ENCODE results near the gene ARHGAP44.

ARHGAP44 gene

DNA sequence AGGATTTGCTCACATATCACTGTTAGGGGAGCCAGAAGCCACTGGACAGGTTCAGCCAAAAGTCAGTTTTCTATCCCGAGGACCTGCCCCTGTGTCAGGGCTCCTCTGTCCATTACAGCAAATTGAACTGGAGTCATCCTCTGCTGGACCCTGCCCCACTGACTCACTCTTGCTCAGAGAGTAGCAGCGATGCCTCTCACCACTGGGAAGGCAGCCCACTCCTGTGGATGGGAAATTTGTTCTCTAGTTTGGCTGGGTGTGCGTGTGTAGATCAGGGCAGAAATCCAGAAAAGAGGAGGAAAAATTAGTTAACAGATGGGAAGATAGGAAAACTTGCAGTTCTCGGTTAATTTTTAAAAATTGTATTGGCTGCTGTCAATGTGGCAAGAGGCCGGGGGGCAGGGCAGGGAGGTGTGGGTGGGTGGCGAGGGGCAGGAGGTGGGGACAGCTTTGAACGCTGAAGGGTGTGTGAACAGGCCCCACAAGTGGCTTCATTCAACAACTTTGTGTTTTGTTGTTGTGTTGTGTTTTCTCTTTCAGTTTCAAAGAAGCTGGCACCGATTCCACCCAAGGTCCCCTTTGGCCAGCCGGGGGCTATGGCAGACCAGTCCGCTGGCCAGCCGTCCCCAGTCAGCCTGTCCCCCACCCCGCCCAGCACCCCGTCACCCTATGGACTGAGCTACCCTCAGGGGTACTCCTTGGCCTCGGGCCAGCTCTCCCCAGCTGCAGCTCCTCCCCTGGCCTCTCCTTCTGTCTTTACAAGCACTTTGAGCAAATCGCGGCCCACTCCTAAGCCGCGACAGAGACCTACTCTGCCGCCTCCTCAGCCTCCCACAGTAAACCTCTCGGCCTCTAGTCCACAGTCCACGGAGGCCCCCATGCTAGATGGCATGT, 194.9 kb downstream of the ARHGAP44 start:
- H3K4me1 ChIP-seq (ENCODE audit: insufficient read depth, low read length), result peaks cover 4% of the 10 kb centered on the region
- no peak overlapping the region for H3K4me3 ChIP-seq (ENCODE audit: low read length)
- no peaks in the 10 kb centered on the region for H3K36me3 ChIP-seq (ENCODE audit: insufficient read depth, low read length)
- no peak overlapping the region for H2AFZ ChIP-seq (ENCODE audit: low read depth, low read length)
- no peaks in the 10 kb centered on the region for H3K9me3 ChIP-seq (ENCODE audit: low read length)
- no peaks in the 10 kb centered on the region for H3K27me3 ChIP-seq (ENCODE audit: insufficient read depth, low read length)

DNA sequence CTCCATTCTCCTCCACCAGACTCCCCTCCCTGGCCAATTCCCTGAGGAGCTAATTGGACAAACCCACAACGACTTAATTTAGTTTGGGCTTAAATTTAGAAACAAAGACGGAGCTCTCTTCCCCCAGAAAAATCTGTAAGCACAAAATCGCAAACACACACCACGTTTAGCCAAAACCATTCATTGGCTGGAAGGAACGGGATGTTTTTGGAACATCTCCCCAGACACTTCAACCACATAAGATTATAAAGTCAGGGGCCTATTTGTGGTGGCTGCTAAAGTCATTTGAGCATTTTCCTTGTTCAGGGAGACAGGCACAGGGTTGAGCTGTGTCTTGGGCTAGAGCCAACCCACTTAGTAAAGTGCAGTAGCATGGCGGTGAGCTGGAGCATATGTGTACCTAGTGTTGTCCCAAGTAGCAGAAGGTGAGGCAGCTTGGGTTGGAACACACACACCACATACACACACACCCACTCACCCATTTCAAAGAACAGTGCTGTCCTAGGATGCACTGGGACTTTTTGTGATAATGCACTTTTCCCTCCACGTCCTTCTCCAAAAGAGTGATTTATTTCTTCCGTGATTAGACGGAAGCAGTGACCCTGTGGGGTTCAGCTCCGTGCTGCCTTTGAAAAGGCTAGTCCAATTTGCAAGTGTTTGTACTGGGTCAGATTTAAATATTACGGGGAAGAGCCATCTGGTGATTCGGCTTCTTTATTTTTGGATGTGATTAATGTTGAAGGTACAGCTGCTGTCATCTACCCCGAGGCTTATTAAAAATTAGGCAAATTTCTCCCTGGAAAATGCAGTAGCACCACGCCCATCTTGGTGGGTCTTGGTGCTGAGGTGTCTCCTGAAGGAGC, 196.4 kb downstream of the ARHGAP44 start:
- H3K27me3 ChIP-seq (ENCODE audit: insufficient read depth, low read length), result no peaks in the 10 kb centered on the region
- no peak overlapping the region for H2AFZ ChIP-seq (ENCODE audit: low read depth, low read length)
- H3K4me3 ChIP-seq (ENCODE audit: low read length), result no peak overlapping the region
- peaks cover 8% of the 10 kb centered on the region for H3K36me3 ChIP-seq (ENCODE audit: insufficient read depth, low read length)
- H3K9me3 ChIP-seq (ENCODE audit: low read length), result no peaks in the 10 kb centered on the region
- peaks cover 4% of the 10 kb centered on the region for H3K4me1 ChIP-seq (ENCODE audit: insufficient read depth, low read length)

DNA sequence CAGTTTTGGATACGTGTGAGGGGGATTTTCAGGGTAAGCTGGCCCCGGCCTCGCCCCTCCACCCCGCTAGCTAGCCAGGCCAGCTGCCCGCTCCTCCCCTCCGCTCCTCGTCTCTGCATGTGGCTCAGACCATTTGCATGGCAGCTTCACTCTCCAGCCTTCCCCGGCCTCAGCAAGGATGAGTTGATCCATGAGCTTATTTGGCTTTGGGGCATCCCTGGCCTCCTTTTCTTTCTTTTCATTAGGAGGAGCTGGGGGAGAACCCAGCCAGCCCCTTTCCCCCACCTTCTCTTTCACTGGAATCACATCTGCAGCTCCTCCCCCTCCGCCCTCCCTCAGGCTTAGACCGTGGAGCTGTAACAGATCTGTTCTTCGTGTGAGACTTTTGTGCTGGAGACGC, 197.8 kb downstream of the ARHGAP44 start:
- Histone ChIP-seq H3K27me3 (ENCODE audit: insufficient read depth, low read length) (no peaks in the 10 kb centered on the region), H3K4me1 (ENCODE audit: insufficient read depth, low read length) (peaks cover 4% of the 10 kb centered on the region), H3K9me3 (ENCODE audit: low read length) (no peaks in the 10 kb centered on the region), H2AFZ (ENCODE audit: low read depth, low read length) (no peak overlapping the region), H3K36me3 (ENCODE audit: insufficient read depth, low read length) (peaks cover 21% of the 10 kb centered on the region), H3K4me3 (ENCODE audit: low read length) (no peak overlapping the region)

- Histone ChIP-seq H3K4me1 (ENCODE audit: insufficient read depth, low read length) (peaks cover 4% of the 10 kb centered on the region), H3K27me3 (ENCODE audit: insufficient read depth, low read length) (no peaks in the 10 kb centered on the region), H2AFZ (ENCODE audit: low read depth, low read length) (no peak overlapping the region), H3K4me3 (ENCODE audit: low read length) (no peak overlapping the region), H3K36me3 (ENCODE audit: insufficient read depth, low read length) (peaks cover 51% of the 10 kb centered on the region), H3K9me3 (ENCODE audit: low read length) (no peaks in the 10 kb centered on the region)
Observed at GRCh38 chr17:12990041-12990808, 200.9 kb downstream of the ARHGAP44 start.

- peaks cover 58% of the 10 kb centered on the region for H3K36me3 ChIP-seq (ENCODE audit: insufficient read depth, low read length)
- no peaks in the 10 kb centered on the region for H3K9me3 ChIP-seq (ENCODE audit: low read length)
- H3K4me1 ChIP-seq (ENCODE audit: insufficient read depth, low read length), result peaks cover 4% of the 10 kb centered on the region
- H3K27me3 ChIP-seq (ENCODE audit: insufficient read depth, low read length), result no peaks in the 10 kb centered on the region
- no peak overlapping the region for H3K4me3 ChIP-seq (ENCODE audit: low read length)
- no peak overlapping the region for H2AFZ ChIP-seq (ENCODE audit: low read depth, low read length)
Observed at GRCh38 chr17:12990926-12991325, 201.6 kb downstream of the ARHGAP44 start.

- H3K36me3 ChIP-seq (ENCODE audit: insufficient read depth, low read length), result peaks cover 76% of the 10 kb centered on the region
- no peaks in the 10 kb centered on the region for H3K9me3 ChIP-seq (ENCODE audit: low read length)
- H3K4me1 ChIP-seq (ENCODE audit: insufficient read depth, low read length), result no peaks in the 10 kb centered on the region
Observed at GRCh38 chr17:12992676-12993075, 203.4 kb downstream of the ARHGAP44 start.

DNA sequence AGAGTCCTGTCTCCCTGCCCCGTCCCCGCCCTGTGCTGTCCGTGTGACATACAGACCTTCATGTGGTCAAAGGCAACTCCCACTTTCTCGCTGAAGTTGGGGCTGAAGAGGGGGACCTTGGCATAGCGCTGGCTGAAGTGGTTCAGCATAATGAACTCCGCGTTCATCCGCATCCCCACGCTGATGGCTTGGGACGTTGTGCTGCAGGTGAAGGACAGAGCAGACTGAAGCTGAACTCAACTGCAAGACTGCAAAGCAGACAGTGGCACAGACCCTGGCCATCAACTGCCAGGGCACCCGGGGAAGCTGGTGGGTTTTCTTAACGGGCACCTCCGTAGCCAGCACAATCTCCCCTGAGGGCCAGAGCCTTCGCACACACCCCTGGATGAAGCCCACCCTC, 204.3 kb downstream of the ARHGAP44 start:
- Histone ChIP-seq H2AFZ (ENCODE audit: low read depth, low read length) (no peak overlapping the region), H3K9me3 (ENCODE audit: low read length) (no peaks in the 10 kb centered on the region), H3K36me3 (ENCODE audit: insufficient read depth, low read length) (peaks cover 85% of the 10 kb centered on the region)

More at GRCh38 chr17:12992676-12993075, 203.4 kb downstream of the ARHGAP44 start:
- Histone ChIP-seq H2AFZ (ENCODE audit: low read depth, low read length) (no peak overlapping the region), H3K4me3 (ENCODE audit: low read length) (no peak overlapping the region), H3K27me3 (ENCODE audit: insufficient read depth, low read length) (no peaks in the 10 kb centered on the region)

DNA sequence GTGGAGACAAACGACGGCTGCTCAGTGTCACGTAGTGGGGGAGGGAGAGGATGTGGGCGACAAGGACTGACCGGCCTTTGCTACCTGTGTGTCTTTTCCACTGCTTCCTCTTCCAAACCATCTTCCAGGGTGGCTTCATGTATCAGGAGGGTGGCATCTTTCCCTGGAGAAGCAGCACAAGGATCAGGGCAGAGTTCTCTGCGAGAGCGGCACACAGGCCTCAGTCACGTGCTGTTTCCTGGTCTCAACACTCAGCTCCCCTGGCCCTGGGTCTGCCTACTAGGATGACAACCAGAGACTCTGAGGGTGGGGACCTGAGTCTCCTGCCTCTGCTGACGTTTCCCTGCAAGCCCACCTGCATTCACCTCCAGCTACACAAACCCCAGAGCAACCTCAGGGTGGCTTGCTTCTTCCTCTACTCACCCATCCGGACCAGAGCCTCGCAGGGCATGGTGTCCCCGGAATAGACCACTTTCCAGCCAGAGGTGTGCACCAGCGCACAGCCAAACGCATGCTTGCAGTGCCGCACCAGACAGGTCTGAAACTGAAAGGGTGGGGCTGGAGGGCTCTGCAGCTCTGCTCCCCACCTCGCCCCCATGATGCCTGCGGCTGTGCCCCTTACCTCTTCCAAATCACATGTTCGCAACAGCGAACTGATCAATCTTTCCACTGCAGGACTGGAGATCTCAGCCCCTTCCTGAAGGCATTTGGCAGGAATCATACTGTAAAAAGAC, 205.2 kb downstream of the ARHGAP44 start:
- Histone ChIP-seq H3K4me1 (ENCODE audit: insufficient read depth, low read length) (peaks cover 14% of the 10 kb centered on the region), H3K36me3 (ENCODE audit: insufficient read depth, low read length) (peaks cover 92% of the 10 kb centered on the region), H3K4me3 (ENCODE audit: low read length) (no peak overlapping the region), H3K9me3 (ENCODE audit: low read length) (no peaks in the 10 kb centered on the region), H3K27me3 (ENCODE audit: insufficient read depth, low read length) (no peaks in the 10 kb centered on the region), H2AFZ (ENCODE audit: low read depth, low read length) (no peak overlapping the region)

More for the DNA sequence above, 204.3 kb downstream of the ARHGAP44 start:
- H3K27me3 ChIP-seq (ENCODE audit: insufficient read depth, low read length), result no peaks in the 10 kb centered on the region
- peaks cover 6% of the 10 kb centered on the region for H3K4me1 ChIP-seq (ENCODE audit: insufficient read depth, low read length)
- no peak overlapping the region for H3K4me3 ChIP-seq (ENCODE audit: low read length)

DNA sequence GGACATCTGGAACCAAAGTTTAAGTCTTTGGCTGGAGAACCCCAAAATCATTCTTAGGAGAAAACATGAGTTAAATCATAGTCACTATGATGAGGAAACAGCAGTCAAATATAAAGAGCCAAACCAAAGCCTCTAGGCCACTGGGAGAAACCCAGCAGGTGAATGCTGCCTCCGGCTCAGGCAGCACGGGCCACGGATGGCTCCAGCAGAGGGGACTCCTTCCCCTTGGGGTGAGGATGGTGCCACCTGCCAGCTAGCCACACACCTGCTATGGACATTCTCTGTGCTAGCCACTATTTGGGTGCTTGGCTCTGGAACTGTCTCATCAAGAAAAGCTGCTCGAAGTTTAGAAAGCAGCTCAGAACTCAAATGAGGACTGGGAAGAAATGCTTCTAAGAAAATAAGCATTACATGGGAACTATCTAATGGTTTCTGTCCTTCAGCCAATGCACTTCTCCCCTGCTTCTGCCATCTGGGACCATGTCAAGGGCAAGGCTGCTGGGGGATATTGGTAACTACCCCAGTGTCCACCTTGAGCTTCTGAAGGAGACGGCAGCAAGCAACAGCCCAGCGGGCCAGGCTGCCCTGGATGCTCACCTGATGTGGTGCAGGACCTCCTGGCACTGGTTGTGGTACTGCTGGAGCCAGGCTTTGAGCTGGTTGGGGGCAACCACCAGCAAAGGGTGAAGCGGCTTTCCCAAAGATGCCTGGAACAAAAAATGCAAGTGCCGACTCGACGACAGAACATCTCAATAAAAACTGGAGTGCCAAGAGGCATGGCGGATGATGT, 206.0 kb downstream of the ARHGAP44 start:
- H3K4me3 ChIP-seq (ENCODE audit: low read length), result no peak overlapping the region
- no peaks in the 10 kb centered on the region for H3K27me3 ChIP-seq (ENCODE audit: insufficient read depth, low read length)
- H3K9me3 ChIP-seq (ENCODE audit: low read length), result no peaks in the 10 kb centered on the region
- no peak overlapping the region for H2AFZ ChIP-seq (ENCODE audit: low read depth, low read length)
- peaks cover 94% of the 10 kb centered on the region for H3K36me3 ChIP-seq (ENCODE audit: insufficient read depth, low read length)
- H3K4me1 ChIP-seq (ENCODE audit: insufficient read depth, low read length), result peaks cover 14% of the 10 kb centered on the region

DNA sequence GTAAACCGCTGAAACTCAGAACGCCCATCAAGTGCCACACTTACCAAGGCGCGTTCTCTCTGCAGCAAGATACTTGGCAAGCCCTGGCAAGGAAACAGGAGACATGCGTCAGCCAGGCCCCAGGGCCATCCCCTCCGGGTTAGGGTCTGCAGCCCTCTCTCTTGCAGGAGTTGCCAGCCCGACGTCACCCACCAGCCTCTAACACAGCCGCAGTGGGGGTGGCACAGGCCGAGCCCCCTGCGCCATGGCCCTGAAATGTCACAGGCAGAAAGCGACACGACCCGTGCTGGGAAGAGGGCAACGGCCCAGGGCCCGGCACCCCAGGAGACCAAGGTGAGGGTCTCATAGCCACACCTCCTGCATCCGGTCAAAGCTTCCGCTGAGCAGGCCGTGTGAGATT, 206.6 kb downstream of the ARHGAP44 start:
- H3K4me3 ChIP-seq (ENCODE audit: low read length), result no peak overlapping the region
- no peak overlapping the region for H2AFZ ChIP-seq (ENCODE audit: low read depth, low read length)
- H3K36me3 ChIP-seq (ENCODE audit: insufficient read depth, low read length), result peaks cover 94% of the 10 kb centered on the region
- H3K27me3 ChIP-seq (ENCODE audit: insufficient read depth, low read length), result no peaks in the 10 kb centered on the region
- peaks cover 14% of the 10 kb centered on the region for H3K4me1 ChIP-seq (ENCODE audit: insufficient read depth, low read length)
- H3K9me3 ChIP-seq (ENCODE audit: low read length), result no peaks in the 10 kb centered on the region

DNA sequence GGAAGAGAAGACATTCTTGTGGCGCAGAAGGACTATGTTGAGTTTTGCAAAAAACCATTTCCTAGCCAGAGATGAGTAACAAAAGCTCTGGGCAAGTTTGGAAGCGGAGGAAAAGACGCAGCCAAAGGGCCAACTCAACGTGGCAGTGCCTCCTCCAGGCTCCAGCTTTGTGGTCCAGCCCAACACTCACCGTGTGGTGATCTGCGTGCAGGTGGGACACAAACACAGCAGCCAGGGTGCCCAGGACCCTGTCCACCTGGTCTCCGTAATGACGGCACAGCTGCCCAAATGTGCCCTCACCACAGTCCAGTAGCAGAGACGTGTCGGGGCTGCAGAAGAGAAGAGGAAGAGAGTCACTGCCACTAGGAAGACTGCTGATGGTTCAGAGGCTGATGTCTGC, 207.1 kb downstream of the ARHGAP44 start:
- H2AFZ ChIP-seq (ENCODE audit: low read depth, low read length), result no peak overlapping the region
- peaks cover 93% of the 10 kb centered on the region for H3K36me3 ChIP-seq (ENCODE audit: insufficient read depth, low read length)
- no peaks in the 10 kb centered on the region for H3K9me3 ChIP-seq (ENCODE audit: low read length)

GRCh38 chr17:12996941-12997340, 207.6 kb downstream of the ARHGAP44 start:
- no peak overlapping the region for H3K4me3 ChIP-seq (ENCODE audit: low read length)
- H2AFZ ChIP-seq (ENCODE audit: low read depth, low read length), result no peak overlapping the region
- no peaks in the 10 kb centered on the region for H3K27me3 ChIP-seq (ENCODE audit: insufficient read depth, low read length)
- H3K9me3 ChIP-seq (ENCODE audit: low read length), result no peaks in the 10 kb centered on the region
- peaks cover 87% of the 10 kb centered on the region for H3K36me3 ChIP-seq (ENCODE audit: insufficient read depth, low read length)
- peaks cover 19% of the 10 kb centered on the region for H3K4me1 ChIP-seq (ENCODE audit: insufficient read depth, low read length)

More for the DNA sequence above, 207.1 kb downstream of the ARHGAP44 start:
- Histone ChIP-seq H3K4me3 (ENCODE audit: low read length) (no peak overlapping the region), H3K27me3 (ENCODE audit: insufficient read depth, low read length) (no peaks in the 10 kb centered on the region), H3K4me1 (ENCODE audit: insufficient read depth, low read length) (peaks cover 14% of the 10 kb centered on the region)
